Measurements from ENCODE around the gene EZH1. TPM values are rescaled to one million over a fixed set of nuclear protein-coding genes. Genes with fewer than 3 reads are reported as not detected.

EZH1 gene
- polyA plus RNA-seq, 1 donor from 2014 or later = 52.5 TPM

DNA sequence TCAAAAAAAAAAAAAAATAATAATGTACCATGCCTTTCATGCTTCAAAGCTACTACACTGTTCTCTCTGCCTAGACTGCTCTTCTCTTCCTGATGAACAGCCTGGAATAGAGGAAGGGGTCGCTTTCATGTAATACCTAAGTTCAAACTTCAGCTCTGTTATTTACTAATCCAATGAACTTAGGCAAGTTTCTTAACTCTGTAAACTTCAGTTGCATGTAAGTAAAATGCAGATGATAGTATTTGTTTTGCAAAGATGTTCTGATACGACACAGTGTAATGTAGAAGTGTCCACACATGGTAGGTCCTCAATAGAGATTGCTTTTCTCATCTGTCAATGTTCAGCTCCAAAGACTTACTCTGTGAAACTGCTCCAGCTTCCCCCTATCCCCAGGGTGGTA lies 47.1 kb upstream of the EZH1 start:
- Histone ChIP-seq H3K79me2 (replicated peaks; ENCODE audit: insufficient read depth, low read length) (no peaks in the 10 kb centered on the region), H4K20me1 (ENCODE audit: insufficient read depth) (no peaks in the 10 kb centered on the region), H3K9me2 (ENCODE audit: insufficient read depth, low read length) (no peaks in the 10 kb centered on the region), H3K4me2 (ENCODE audit: low read length) (no peak overlapping the region), H3K27ac (ENCODE audit: low read length) (no peak overlapping the region), H3K36me3 (ENCODE audit: insufficient read depth, low read length) (no peaks in the 10 kb centered on the region), H3K9me3 (ENCODE audit: low read length) (no peaks in the 10 kb centered on the region), H3K27me3 (ENCODE audit: insufficient read depth, low read depth, low read length) (no peaks in the 10 kb centered on the region), H3K9ac (ENCODE audit: low read length) (no peak overlapping the region), H2AFZ (ENCODE audit: low read depth, low read length) (no peak overlapping the region), H3F3A (ENCODE audit: insufficient read depth, low read length, poor library complexity, severe bottlenecking) (no peaks in the 10 kb centered on the region), H3K4me3 (ENCODE audit: low read length) (no peak overlapping the region)
- TF ChIP-seq, protein P1, sequence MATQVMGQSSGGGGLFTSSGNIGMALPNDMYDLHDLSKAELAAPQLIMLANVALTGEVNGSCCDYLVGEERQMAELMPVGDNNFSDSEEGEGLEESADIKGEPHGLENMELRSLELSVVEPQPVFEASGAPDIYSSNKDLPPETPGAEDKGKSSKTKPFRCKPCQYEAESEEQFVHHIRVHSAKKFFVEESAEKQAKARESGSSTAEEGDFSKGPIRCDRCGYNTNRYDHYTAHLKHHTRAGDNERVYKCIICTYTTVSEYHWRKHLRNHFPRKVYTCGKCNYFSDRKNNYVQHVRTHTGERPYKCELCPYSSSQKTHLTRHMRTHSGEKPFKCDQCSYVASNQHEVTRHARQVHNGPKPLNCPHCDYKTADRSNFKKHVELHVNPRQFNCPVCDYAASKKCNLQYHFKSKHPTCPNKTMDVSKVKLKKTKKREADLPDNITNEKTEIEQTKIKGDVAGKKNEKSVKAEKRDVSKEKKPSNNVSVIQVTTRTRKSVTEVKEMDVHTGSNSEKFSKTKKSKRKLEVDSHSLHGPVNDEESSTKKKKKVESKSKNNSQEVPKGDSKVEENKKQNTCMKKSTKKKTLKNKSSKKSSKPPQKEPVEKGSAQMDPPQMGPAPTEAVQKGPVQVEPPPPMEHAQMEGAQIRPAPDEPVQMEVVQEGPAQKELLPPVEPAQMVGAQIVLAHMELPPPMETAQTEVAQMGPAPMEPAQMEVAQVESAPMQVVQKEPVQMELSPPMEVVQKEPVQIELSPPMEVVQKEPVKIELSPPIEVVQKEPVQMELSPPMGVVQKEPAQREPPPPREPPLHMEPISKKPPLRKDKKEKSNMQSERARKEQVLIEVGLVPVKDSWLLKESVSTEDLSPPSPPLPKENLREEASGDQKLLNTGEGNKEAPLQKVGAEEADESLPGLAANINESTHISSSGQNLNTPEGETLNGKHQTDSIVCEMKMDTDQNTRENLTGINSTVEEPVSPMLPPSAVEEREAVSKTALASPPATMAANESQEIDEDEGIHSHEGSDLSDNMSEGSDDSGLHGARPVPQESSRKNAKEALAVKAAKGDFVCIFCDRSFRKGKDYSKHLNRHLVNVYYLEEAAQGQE (IDR thresholded peaks at IDR 0.05; ENCODE audit: borderline replicate concordance) = no peak
- TF ChIP-seq POLR2AphosphoS5 (IDR thresholded peaks at IDR 0.05) (no peak), EZH2 (IDR thresholded peaks at IDR 0.05; ENCODE audit: borderline replicate concordance, insufficient read depth, low read length, poor library complexity, severe bottlenecking) (no peak), SMC3 (conservative IDR thresholded peaks at IDR 0.05; ENCODE audit: poor library complexity) (no peak), EP300 (conservative IDR thresholded peaks at IDR 0.05; ENCODE audit: poor library complexity, severe bottlenecking) (no peak), RAD21 (conservative IDR thresholded peaks at IDR 0.05) (no peak), MXI1 (conservative IDR thresholded peaks at IDR 0.05; ENCODE audit: poor library complexity, severe bottlenecking) (no peak), TAF1 (IDR thresholded peaks at IDR 0.05; ENCODE audit: low read depth) (no peak)
- TF ChIP-seq, protein P2, sequence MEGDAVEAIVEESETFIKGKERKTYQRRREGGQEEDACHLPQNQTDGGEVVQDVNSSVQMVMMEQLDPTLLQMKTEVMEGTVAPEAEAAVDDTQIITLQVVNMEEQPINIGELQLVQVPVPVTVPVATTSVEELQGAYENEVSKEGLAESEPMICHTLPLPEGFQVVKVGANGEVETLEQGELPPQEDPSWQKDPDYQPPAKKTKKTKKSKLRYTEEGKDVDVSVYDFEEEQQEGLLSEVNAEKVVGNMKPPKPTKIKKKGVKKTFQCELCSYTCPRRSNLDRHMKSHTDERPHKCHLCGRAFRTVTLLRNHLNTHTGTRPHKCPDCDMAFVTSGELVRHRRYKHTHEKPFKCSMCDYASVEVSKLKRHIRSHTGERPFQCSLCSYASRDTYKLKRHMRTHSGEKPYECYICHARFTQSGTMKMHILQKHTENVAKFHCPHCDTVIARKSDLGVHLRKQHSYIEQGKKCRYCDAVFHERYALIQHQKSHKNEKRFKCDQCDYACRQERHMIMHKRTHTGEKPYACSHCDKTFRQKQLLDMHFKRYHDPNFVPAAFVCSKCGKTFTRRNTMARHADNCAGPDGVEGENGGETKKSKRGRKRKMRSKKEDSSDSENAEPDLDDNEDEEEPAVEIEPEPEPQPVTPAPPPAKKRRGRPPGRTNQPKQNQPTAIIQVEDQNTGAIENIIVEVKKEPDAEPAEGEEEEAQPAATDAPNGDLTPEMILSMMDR (IDR thresholded peaks at IDR 0.05; ENCODE audit: poor library complexity, severe bottlenecking) = no peak

DNA sequence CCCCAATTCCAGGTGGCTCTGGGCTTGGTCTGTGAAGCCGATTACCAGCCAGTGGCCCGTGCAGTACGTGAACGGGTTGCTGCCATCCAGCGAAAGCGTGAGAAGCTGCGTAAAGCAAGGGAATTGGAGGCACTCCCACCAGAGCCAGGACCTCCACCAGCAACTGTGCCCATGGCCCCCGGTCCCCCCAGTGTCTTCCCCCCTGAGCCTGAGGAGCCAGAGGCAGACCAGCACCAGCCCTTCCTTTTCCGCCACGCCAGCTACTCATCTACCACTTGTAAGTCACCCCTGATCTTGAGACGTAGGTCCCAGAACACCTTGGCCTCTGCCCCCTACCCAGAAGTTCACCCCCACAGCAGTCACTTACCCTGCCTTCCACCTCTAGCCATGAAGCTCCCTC lies 42.4 kb upstream of the EZH1 start:
- Histone ChIP-seq H4K20me1 (ENCODE audit: insufficient read depth) (no peaks in the 10 kb centered on the region), H3K36me3 (ENCODE audit: insufficient read depth, low read length) (no peaks in the 10 kb centered on the region), H3K79me2 (replicated peaks; ENCODE audit: insufficient read depth, low read length) (no peaks in the 10 kb centered on the region), H3F3A (ENCODE audit: insufficient read depth, low read length, poor library complexity, severe bottlenecking) (no peaks in the 10 kb centered on the region), H3K27me3 (ENCODE audit: insufficient read depth, low read depth, low read length) (peaks cover 13% of the 10 kb centered on the region), H3K9ac (ENCODE audit: low read length) (no peak overlapping the region), H3K9me3 (ENCODE audit: low read length) (no peaks in the 10 kb centered on the region), H3K4me3 (ENCODE audit: low read length) (no peak overlapping the region), H3K27ac (ENCODE audit: low read length) (no peak overlapping the region), H2AFZ (ENCODE audit: low read depth, low read length) (no peak overlapping the region), H3K4me2 (ENCODE audit: low read length) (no peak overlapping the region), H3K9me2 (ENCODE audit: insufficient read depth, low read length) (no peaks in the 10 kb centered on the region)
- TF ChIP-seq RAD21 (conservative IDR thresholded peaks at IDR 0.05) (no peak), SMC3 (conservative IDR thresholded peaks at IDR 0.05; ENCODE audit: poor library complexity) (no peak), TAF1 (IDR thresholded peaks at IDR 0.05; ENCODE audit: low read depth) (no peak), MXI1 (conservative IDR thresholded peaks at IDR 0.05; ENCODE audit: poor library complexity, severe bottlenecking) (no peak), EP300 (conservative IDR thresholded peaks at IDR 0.05; ENCODE audit: poor library complexity, severe bottlenecking) (no peak)
